Stimulated activated CD8-positive, alpha-beta memory T cell treated with anti-CD3 and anti-CD28 coated beads, Interleukin-4, amount 100 ng/mL, for 4 hours (primary cell): ENCODE data around the gene WASHC3.
"Not testable (repeated sequence)": the region's sequence is repeated elsewhere in the genome, so short reads cannot be mapped to it uniquely, and the experiment has no call there.

Experiments
- DNase-seq, 2 donors: peaks; one replicate each; pipeline ENCODE4 v3.0.0-alpha.2; 2020; ENCODE audit warnings: low read depth in 2 of 2, low spot score in 1 of 2

WASHC3 gene

GRCh38 chr12:102061560-102062418 lies at the start of gene WASHC3:
Gene WASHC3, minus strand, starts transcription at chr12:102061991. Its CDS starts 29 bp downstream, at chr12:102061962.
- peak; percentile 90 to 91 for DNase-seq

DNA sequence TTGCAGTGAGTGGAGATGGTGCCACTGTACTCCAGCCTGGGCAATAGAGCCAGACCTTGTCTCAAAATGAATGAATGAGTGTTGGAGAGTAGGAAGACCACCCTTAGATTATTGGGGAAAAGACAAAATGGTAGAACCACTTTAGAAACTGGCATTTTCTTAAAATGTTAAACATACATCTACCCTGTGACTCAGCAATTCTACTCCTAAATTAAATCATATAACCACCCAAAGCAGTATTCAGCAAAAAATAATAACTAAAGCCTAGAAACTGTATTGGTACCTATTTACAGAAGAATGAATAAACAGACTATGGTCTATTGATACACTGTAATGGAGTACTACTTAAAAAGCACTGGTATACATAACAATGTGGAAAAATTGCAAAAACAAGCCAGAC lies 49.0 kb upstream of the WASHC3 start:
- no peak for DNase-seq

GRCh38 chr12:102107970-102108369 lies 46.2 kb upstream of the WASHC3 start:
- no peak for DNase-seq

DNA sequence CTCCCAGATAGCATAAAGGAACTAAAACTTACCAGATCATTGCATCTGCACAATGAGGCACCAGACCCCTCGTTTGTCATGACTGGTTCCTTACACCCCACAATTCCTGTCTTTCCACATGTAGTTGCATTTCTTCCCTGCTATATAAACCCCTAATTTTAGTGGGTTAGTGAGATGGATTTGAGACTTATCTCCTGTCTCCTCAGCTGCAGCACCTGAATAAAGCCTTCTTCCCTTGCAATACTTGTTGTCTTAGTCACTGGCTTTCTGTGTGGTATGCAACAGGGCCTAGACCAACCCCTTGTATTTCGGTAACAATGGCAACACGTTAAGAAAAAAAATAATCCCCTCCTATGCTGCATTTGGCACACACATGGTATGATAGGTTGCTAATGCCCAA lies 45.1 kb upstream of the WASHC3 start:
- no peak for DNase-seq

GRCh38 chr12:102096855-102097254 lies 35.1 kb upstream of the WASHC3 start:
- DNase-seq, result no peak

GRCh38 chr12:102095677-102096263 lies 34.0 kb upstream of the WASHC3 start:
- no peak for DNase-seq

GRCh38 chr12:102093319-102093718 lies 31.5 kb upstream of the WASHC3 start:
- DNase-seq, result no peak

DNA sequence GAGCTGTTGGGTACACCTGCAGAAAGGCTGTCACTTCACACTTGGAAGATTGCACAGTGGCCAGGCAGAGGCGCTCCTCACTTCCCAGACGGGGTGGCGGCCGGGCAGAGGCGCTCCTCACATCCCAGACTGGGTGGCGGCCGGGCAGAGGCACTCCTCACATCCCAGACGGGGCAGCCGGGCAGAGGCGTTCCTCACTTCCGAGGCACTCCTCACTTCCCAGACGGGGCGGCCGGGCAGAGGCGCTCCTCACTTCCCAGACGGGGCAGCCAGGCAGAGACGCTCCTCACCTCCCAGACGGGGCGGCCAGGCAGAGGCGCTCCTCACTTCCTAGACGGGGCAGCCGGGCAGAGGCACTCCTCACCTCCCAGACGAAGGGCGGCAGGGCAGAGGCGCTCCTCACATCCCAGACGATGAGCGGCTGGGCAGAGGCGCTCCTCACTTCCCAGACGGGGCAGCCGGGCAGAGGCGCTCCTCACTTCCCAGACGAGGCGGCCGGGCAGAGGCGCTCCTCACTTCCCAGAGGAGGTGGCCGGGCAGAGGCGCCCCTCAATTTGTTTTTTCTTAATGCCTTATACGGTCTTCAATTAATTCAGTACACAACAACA lies 27.5 kb upstream of the WASHC3 start:
- DNase-seq, result not testable (repeated sequence)

- DNase-seq, result no peak
Measured at GRCh38 chr12:102080842-102081241, 19.1 kb upstream of the WASHC3 start.

DNA sequence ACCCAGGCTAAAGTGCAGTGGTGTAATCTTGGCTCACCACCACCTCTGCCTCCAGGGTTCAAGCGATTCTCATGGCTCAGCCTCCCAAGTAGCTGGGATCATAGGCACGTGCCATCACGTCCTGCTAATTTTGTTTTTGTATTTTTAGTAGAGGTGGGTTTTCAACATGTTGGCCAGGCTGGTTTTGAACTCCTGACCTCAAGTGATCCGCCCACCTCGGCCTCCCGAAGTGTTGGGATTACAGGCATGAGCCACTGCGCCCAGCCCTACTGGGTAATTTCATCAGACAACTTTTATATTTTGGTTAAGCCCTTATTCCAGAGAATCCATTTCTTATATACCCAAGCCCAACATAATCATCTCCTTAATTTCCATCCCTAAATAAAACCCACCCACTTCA lies 10.3 kb upstream of the WASHC3 start:
- not testable (repeated sequence) for DNase-seq

- DNase-seq, result no peak
Measured at GRCh38 chr12:102069707-102070106, 7.9 kb upstream of the WASHC3 start.

GRCh38 chr12:102067574-102068258 lies 5.9 kb upstream of the WASHC3 start:
- DNase-seq, result no peak

- DNase-seq, result no peak
Measured at GRCh38 chr12:102064476-102064875, 2.7 kb upstream of the WASHC3 start.

DNA sequence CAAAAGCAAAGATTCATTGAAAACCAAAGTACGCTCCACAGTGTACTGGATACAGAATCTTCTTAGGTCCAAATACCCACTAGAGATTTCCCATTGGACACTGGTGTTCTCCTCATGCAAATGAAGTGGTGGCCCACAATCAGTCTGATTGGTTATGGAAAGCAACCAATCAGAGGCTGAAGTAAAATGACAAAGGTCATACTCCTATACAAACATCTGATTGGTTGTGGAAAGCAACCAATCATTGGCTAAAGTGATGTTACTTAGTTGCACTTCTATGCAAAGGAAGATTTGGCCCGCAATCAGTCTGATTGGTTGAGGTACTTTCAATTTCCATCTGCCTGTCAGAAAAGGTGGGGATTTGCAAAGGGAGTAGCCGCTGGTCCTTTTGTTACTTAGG lies 1.3 kb upstream of the WASHC3 start:
- DNase-seq, result no peak

GRCh38 chr12:102062419-102062806 lies 622 bp upstream of the WASHC3 start:
- DNase-seq, result no peak

DNA sequence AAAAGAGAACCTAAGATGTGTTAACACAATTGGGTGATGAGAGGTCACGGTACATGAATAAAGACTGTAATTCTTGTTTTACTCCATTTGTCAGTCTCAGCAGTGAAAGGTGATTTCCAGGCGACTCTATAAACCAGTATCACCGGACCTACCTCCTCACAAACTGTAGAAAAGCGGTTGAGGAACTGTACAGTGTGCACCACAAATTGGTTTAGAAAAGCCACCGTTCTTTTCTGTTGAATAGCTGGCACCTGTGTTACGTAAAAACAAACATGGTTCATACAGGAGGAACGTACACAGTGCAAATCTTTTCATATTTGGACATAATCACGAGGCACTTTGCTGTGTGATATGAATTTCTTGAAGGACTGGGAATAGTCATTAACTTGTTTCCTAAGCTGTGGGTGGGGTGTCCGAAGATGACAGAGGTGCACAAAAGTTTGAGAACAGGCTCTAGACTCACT lies 663 bp downstream of the WASHC3 start:
- DNase-seq, result no peak

GRCh38 chr12:102059343-102059742 lies 2.4 kb downstream of the WASHC3 start:
- DNase-seq, result no peak

- no peak for DNase-seq
Measured at GRCh38 chr12:102054345-102054744, 7.4 kb downstream of the WASHC3 start.

GRCh38 chr12:102053062-102053349 lies 8.8 kb downstream of the WASHC3 start:
- DNase-seq, result no peak

DNA sequence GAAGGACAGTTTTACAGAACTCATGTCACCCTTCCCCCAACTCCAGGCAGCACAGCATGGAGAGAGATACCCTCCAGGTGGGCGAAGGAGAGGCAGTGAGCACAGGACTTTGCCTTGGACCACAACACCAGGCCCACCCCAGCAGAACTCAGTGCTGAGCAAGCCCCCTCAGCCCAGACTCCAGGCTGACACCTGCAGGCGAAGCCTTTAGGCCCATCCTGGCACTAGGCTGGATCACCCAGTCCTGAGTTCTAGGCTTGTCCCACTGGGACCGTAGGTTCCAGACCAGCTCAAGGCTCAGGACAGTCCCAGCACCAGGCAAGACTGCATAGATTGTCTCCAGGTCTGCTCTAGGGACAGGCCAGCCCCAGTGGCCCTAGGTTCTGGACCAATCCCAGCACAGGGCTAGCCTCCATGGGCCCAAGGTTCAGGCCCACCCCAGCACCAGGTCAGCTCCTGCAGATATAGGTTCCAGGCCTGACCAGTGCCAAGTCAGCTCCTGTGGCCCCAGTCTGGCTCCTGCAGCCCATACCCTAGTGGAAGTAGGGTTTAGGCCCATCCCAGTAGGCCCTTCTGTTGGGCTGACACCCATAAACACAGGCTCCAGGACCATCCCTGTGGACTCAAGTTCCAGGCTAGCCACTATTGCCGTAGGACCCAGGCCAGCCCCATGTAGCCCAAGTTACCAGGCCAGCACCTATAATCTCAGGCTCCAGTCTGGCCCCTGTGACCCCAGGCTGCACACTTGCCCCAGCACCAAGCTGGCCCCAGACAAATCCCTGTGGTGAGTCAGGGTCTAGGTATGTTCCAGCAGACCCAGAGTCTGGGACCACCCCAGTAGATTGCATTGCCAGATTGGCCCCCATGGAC lies 9.4 kb downstream of the WASHC3 start:
- DNase-seq, result no peak

DNA sequence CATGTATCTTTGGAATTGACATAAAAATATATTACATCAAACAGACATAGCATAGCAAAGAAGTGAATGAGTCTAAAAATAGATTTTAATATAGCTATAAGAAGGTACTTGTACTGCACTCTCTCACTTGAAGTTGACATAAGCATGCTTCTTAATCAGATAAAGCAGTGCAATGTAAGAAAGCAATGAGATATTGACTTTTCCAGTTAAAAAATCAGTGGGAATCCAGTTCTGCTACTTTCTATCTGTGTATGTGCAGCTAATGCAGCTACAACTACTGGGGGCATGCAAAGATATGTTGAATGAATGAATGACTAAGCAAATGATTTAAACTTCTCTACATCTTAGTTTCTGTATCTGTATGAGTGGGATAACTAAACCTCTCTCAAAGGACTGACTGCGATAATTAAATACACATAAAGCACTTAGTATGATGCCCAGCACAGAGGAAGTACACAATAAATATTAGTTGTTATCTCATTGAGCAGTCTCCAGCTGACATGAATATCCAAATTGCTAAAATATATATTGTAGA lies 10.3 kb downstream of the WASHC3 start:
- no peak for DNase-seq
